Neural progenitor cell (in vitro differentiated cells): Measurements from ENCODE around the gene ART5.

Experiments used
- CTCF ChIP-seq: fragments of 200-600 bp; sonication (generic); IDR thresholded peaks from 2 replicates; pipeline ENCODE4 v1.5.1; 2017; ENCODE audit warnings: antibody characterized with exemption, mild to moderate bottlenecking
- EZH2 ChIP-seq: fragments of 200-600 bp; sonication (generic); IDR thresholded peaks from 2 replicates; pipeline ENCODE4 v1.6.1; 2017; ENCODE audit warnings: antibody characterized with exemption, mild to moderate bottlenecking, moderate library complexity
- EZH2phosphoT487 ChIP-seq: fragments of 200-600 bp; sonication (generic); IDR thresholded peaks from 2 replicates; pipeline ENCODE4 v1.6.1; 2017; ENCODE audit warnings: antibody characterized with exemption

- TF ChIP-seq CTCF (no peak), EZH2 (no peak), EZH2phosphoT487 (no peak)
These were observed 3.0 kb upstream of the ART5 start, which contains the start of gene ART1 for GRCh38 chr11:3644817-3645235.
